Keratinocyte (primary cell): ENCODE measurements around the gene RFTN1. TPM values are rescaled to one million over a fixed set of nuclear protein-coding genes. Genes with fewer than 3 reads are reported as not detected.

Source experiments
- DNase-seq: peaks from one replicate; pipeline ENCODE4 v3.0.0-alpha.2; 2011; ENCODE audit warnings: low read depth, missing footprints, low spot score
- FAIRE-seq: peaks from 2 replicates; lab custom pipeline; 2011; peaks lifted over from hg19 to GRCh38; lab: Jason Lieb, UNC
- H2AFZ ChIP-seq: 2 replicates; pipeline ENCODE4 v1.6.0; 2012; ENCODE audit warnings: low read length, control low read depth, inconsistent platforms; ENCODE audit not compliant: control insufficient read depth
- H3K27ac ChIP-seq: 2 replicates; pipeline ENCODE4 v1.5.1; 2011; ENCODE audit warnings: low read length; ENCODE audit not compliant: control insufficient read depth, insufficient read depth
- H3K27me3 ChIP-seq: 3 replicates; pipeline ENCODE4 v1.6.0; 2011; ENCODE audit warnings: low read length; ENCODE audit not compliant: control insufficient read depth, insufficient read depth; ENCODE audit errors: extremely low read depth
- H3K36me3 ChIP-seq, 2 experiments: 2 replicates in 1 of 2; 3 replicates in 1 of 2; pipeline ENCODE4 v1.5.1; 2011; ENCODE audit warnings: low read length in 2 of 2, mild to moderate bottlenecking in 1 of 2; ENCODE audit not compliant: control insufficient read depth in 2 of 2, insufficient read depth in 2 of 2; ENCODE audit errors: extremely low read depth in 1 of 2
- H3K4me1 ChIP-seq: 3 replicates; pipeline ENCODE4 v1.5.1; 2011; ENCODE audit warnings: low read length; ENCODE audit not compliant: control insufficient read depth, insufficient read depth; ENCODE audit errors: extremely low read depth
- H3K4me2 ChIP-seq: 3 replicates; pipeline ENCODE4 v1.6.0; 2011; ENCODE audit warnings: low read depth, low read length; ENCODE audit not compliant: control insufficient read depth, insufficient read depth; ENCODE audit errors: extremely low read depth
- H3K4me3 ChIP-seq, 3 experiments: fragments of 200-600 bp in 1 of 3; sonication (generic) in 1 of 3; 2 replicates in 2 of 3; 3 replicates in 1 of 3; pipeline ENCODE4 v1.5.1; 2011 to 2016; ENCODE audit warnings: low read length in 3 of 3, mild to moderate bottlenecking in 3 of 3, control low read depth in 2 of 3, inconsistent platforms in 1 of 3, low read depth in 1 of 3, mixed read lengths in 1 of 3, mixed run types in 1 of 3, moderate library complexity in 1 of 3; ENCODE audit not compliant: control insufficient read depth in 2 of 3, insufficient read depth in 2 of 3; ENCODE audit errors: extremely low read depth in 1 of 3
- H3K79me2 ChIP-seq: 2 replicates; pipeline ENCODE4 v1.6.0; 2012; ENCODE audit warnings: low read length; ENCODE audit not compliant: control insufficient read depth, insufficient read depth
- H3K9ac ChIP-seq: 3 replicates; pipeline ENCODE4 v1.6.0; 2011; ENCODE audit warnings: low read length; ENCODE audit not compliant: control insufficient read depth, insufficient read depth; ENCODE audit errors: extremely low read depth
- H3K9me1 ChIP-seq: 3 replicates; pipeline ENCODE4 v1.6.0; 2011; ENCODE audit warnings: low read length; ENCODE audit not compliant: control insufficient read depth, insufficient read depth; ENCODE audit errors: extremely low read depth
- H3K9me3 ChIP-seq: 2 replicates; pipeline ENCODE4 v1.5.1; 2012; ENCODE audit warnings: low read depth, low read length; ENCODE audit not compliant: control insufficient read depth
- H4K20me1 ChIP-seq: 3 replicates; pipeline ENCODE4 v1.6.0; 2011; ENCODE audit warnings: low read length; ENCODE audit not compliant: control insufficient read depth, insufficient read depth; ENCODE audit errors: extremely low read depth
- EZH2 ChIP-seq: IDR thresholded peaks from one replicate; pipeline ENCODE4 v1.6.1; 2012; ENCODE audit warnings: inconsistent platforms, mild to moderate bottlenecking, low read length, moderate library complexity
- dilution Hi-C: fragments of 300-500 bp; cut with MboI; formaldehyde crosslinking; loops from one replicate; pipeline ENCODE4 v1.7.0; 2020; ENCODE audit warnings: low sequenced_read_pairs; ENCODE audit not compliant: extremely low pct_ligation_motif_present
- polyA plus RNA-seq, 5 experiments: library from polyadenylated mRNA; depleted of rRNA in 3 of 5; stranded (reverse) in 3 of 5; stranded (forward) in 1 of 5; unstranded in 1 of 5; fragments of >200 nt; gene quantifications; 1 replicate in 1 of 5; 2 replicates in 3 of 5; 3 replicates in 1 of 5; pipeline versions ENCODE4 v1.2.1 to v1.2.3, GENCODE V29; 2011 to 2012; ENCODE audit warnings: missing spikeins in 2 of 5, low read depth in 1 of 5, low replicate concordance in 1 of 5
- TF ChIP-seq, protein P1 (sequence below), 3 experiments: IDR thresholded peaks in 1 of 3; conservative IDR thresholded peaks in 1 of 3; optimal IDR thresholded peaks in 1 of 3; 2 replicates in 2 of 3; 3 replicates in 1 of 3; pipeline versions ENCODE3 to v1.5.1; 2011; ENCODE audit warnings: low read length in 3 of 3, mild to moderate bottlenecking in 3 of 3, moderate library complexity in 2 of 3, control low read depth in 1 of 3, inconsistent platforms in 1 of 3; ENCODE audit not compliant: insufficient read depth in 2 of 3; ENCODE audit errors: extremely low read depth in 1 of 3

Gene RFTN1
- polyA plus RNA-seq, 1 donor (not counting 4 experiments of a cell fraction or from before 2014, with no cell fraction given), result 18.0 TPM

DNA sequence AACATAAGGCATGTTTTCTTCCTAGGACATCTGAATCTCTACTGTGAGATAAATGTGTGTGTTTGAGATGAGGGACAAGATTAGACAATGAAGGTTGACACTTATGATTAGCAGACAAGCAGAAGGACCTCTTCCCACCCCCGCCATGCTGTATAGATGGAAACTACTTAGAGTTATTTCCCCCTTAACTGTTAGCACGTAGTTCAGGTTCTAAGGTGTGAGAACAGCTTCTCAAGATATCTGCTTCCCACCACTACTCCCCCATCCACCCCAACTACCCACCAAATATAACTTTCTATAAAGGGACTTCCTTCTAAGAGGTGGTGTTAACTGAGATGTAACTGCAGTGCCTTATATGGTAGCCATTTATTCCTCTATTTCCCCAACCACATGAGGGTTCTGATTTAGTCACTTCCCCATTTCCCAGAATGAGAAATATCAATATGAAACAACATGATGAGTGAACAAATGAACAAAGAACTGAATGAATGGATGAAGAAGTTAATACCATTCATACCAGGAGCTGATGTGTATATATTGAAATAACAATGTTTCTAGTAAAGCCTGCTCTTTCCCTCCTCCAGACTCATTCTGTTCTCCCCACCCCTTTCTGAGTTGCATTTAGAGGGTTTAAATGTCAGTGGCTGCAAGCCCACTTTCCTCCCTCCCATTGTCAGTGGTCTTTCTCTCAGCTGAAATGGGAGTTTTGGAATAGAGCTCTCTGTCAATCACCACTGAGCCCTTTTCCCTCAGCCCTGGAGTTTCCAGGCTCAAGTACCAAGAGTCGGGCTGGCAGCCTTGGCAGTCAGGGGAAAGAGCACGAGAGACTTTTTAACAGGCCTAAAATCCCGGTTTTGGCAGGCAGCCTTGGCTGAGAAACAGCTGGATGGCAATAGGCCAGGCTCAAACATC, 7.7 kb upstream of the RFTN1 start:
- H3K27me3 ChIP-seq, result peaks cover 10% of the 10 kb centered on the region
- dilution Hi-C loops, result no loop called here
- no peak overlapping the region for H2AFZ ChIP-seq
- no peak for FAIRE-seq
- H3K36me3 ChIP-seq, result no peaks in the 10 kb centered on the region
- H3K79me2 ChIP-seq, result no peaks in the 10 kb centered on the region
- no peak overlapping the region for H3K27ac ChIP-seq
- no peak overlapping the region for H3K4me3 ChIP-seq
- H3K9me3 ChIP-seq, result no peaks in the 10 kb centered on the region
- no peak overlapping the region for H3K9ac ChIP-seq
- H4K20me1 ChIP-seq, result no peaks in the 10 kb centered on the region
- H3K4me2 ChIP-seq, result no peak overlapping the region
- no peaks in the 10 kb centered on the region for H3K9me1 ChIP-seq
- DNase-seq, result no peak
- peaks cover 3% of the 10 kb centered on the region for H3K4me1 ChIP-seq
- TF ChIP-seq, protein P1, sequence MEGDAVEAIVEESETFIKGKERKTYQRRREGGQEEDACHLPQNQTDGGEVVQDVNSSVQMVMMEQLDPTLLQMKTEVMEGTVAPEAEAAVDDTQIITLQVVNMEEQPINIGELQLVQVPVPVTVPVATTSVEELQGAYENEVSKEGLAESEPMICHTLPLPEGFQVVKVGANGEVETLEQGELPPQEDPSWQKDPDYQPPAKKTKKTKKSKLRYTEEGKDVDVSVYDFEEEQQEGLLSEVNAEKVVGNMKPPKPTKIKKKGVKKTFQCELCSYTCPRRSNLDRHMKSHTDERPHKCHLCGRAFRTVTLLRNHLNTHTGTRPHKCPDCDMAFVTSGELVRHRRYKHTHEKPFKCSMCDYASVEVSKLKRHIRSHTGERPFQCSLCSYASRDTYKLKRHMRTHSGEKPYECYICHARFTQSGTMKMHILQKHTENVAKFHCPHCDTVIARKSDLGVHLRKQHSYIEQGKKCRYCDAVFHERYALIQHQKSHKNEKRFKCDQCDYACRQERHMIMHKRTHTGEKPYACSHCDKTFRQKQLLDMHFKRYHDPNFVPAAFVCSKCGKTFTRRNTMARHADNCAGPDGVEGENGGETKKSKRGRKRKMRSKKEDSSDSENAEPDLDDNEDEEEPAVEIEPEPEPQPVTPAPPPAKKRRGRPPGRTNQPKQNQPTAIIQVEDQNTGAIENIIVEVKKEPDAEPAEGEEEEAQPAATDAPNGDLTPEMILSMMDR (optimal IDR thresholded peaks at IDR 0.05 in 1 of 3, IDR thresholded peaks at IDR 0.05 in 1 of 3, conservative IDR thresholded peaks at IDR 0.05 in 1 of 3; ENCODE audit: extremely low read depth in 1 of 3, insufficient read depth in 2 of 3, low read length in 3 of 3), result no peak
- peak; percentile 17 for TF ChIP-seq EZH2

DNA sequence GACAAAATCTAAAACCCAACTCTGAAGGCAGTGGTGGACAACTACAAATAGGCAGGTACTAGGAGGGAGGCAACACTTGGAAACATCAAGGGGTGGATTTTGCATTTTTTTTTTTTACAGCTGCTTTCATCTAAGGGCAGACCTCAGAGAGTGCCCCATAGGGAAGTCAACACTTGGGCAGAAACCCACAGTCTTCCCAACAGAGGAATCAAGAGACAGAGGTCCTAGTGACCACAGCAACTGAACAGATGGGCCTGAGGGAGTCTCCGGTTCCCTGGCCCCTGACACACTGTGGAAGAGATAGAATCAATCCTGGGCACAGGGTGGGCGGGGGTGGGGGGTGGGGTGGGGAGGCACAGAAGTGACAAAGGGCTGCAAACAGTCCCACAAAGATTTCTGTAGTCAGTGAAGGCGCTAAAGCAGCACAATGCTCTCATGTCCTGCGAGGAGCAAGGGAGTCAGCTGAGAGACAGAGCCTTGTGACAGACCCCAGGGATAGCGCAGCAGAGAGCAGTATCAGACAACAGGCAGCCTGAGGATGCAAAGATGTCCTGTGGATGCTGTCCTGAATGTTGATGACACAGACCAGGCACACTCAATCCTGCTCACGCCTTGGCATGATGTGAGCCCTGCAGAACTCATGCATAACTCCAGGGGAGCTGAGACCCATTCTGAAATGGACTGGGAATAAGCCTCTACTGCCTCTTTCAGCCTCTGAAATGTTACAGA, 6.9 kb upstream of the RFTN1 start:
- Histone ChIP-seq H3K4me2 (no peak overlapping the region), H3K9ac (no peak overlapping the region), H4K20me1 (no peaks in the 10 kb centered on the region), H3K4me1 (peaks cover 3% of the 10 kb centered on the region), H3K79me2 (no peaks in the 10 kb centered on the region), H2AFZ (no peak overlapping the region), H3K9me3 (no peaks in the 10 kb centered on the region), H3K36me3 (no peaks in the 10 kb centered on the region), H3K27me3 (peaks cover 10% of the 10 kb centered on the region), H3K27ac (no peak overlapping the region), H3K4me3 (no peak overlapping the region), H3K9me1 (no peaks in the 10 kb centered on the region)
- dilution Hi-C loops, result no loop called here
- DNase-seq (no peak), FAIRE-seq (no peak)
- TF ChIP-seq EZH2, result peak; percentile 14
- TF ChIP-seq, protein P1 (optimal IDR thresholded peaks at IDR 0.05 in 1 of 3, IDR thresholded peaks at IDR 0.05 in 1 of 3, conservative IDR thresholded peaks at IDR 0.05 in 1 of 3; ENCODE audit: extremely low read depth in 1 of 3, insufficient read depth in 2 of 3, low read length in 3 of 3), result no peak
